IgD-negative memory B cell (primary cell): ENCODE measurements around the gene TNFSF13B. TPM values are rescaled to one million over a fixed set of nuclear protein-coding genes. Genes with fewer than 3 reads are reported as not detected.

Source experiments
- H3K27ac Mint-ChIP-seq, 3 donors: one replicate each; pipeline ENCODE4 v1.8.0; 2020 to 2022; ENCODE audit warnings: mild to moderate bottlenecking in 3 of 3, mixed read lengths in 3 of 3, moderate library complexity in 1 of 3
- H3K27me3 Mint-ChIP-seq: one replicate; pipeline ENCODE4 v1.8.0; 2021; ENCODE audit warnings: mixed read lengths
- H3K36me3 Mint-ChIP-seq: one replicate; pipeline ENCODE4 v1.8.0; 2020; ENCODE audit warnings: mild to moderate bottlenecking, mixed read lengths
- H3K4me1 Mint-ChIP-seq, 3 donors: one replicate each; pipeline ENCODE4 v1.8.0; 2020 to 2022; ENCODE audit warnings: mixed read lengths in 3 of 3, mild to moderate bottlenecking in 1 of 3
- H3K4me3 Mint-ChIP-seq, 4 donors: one replicate each; pipeline ENCODE4 v1.8.0; 2020 to 2022; ENCODE audit warnings: mild to moderate bottlenecking in 4 of 4, mixed read lengths in 4 of 4, moderate library complexity in 3 of 4
- H3K9me3 Mint-ChIP-seq, 3 donors: one replicate each; pipeline ENCODE4 v1.8.0; 2020 to 2021; ENCODE audit warnings: mixed read lengths in 3 of 3, mild to moderate bottlenecking in 1 of 3
- polyA plus RNA-seq: library from polyadenylated mRNA; unstranded; fragments of 300-500 nt; fragmentation: Illumina TruSeq; gene quantifications from one replicate; pipeline ENCODE4 v1.2.3, GENCODE V29; 2021

Gene TNFSF13B
- polyA plus RNA-seq, 1 donor from 2014 or later, result 7.2 TPM

- H3K4me1 Mint-ChIP-seq, result peaks cover 0 to 4% (median 0%) of the 10 kb centered on the region in 3 donors
- H3K27ac Mint-ChIP-seq, result no peak overlapping the region
- H3K4me3 Mint-ChIP-seq, result no peak overlapping the region
- no peaks in the 10 kb centered on the region for H3K9me3 Mint-ChIP-seq
- no peaks in the 10 kb centered on the region for H3K36me3 Mint-ChIP-seq
- peaks cover 12% of the 10 kb centered on the region for H3K27me3 Mint-ChIP-seq
Observed at GRCh38 chr13:108349269-108349668, 79.8 kb downstream of the TNFSF13B start.

GRCh38 chr13:108350579-108350978, 81.1 kb downstream of the TNFSF13B start:
- Mint-ChIP-seq H3K27me3 (peaks cover 18% of the 10 kb centered on the region), H3K36me3 (no peaks in the 10 kb centered on the region), H3K4me3 (no peak overlapping the region), H3K27ac (no peak overlapping the region), H3K4me1 (peaks cover 0 to 4% (median 0%) of the 10 kb centered on the region in 3 donors), H3K9me3 (peaks cover 0 to 2% (median 0%) of the 10 kb centered on the region in 3 donors)

GRCh38 chr13:108352599-108352998, 83.1 kb downstream of the TNFSF13B start:
- Mint-ChIP-seq H3K36me3 (no peaks in the 10 kb centered on the region), H3K27me3 (peaks cover 18% of the 10 kb centered on the region), H3K4me1 (no peaks in the 10 kb centered on the region), H3K9me3 (peaks cover 0 to 2% (median 0%) of the 10 kb centered on the region in 3 donors), H3K27ac (no peak overlapping the region), H3K4me3 (no peak overlapping the region)

GRCh38 chr13:108357228-108357627, 87.7 kb downstream of the TNFSF13B start:
- peaks cover 0 to 2% (median 0%) of the 10 kb centered on the region in 3 donors for H3K9me3 Mint-ChIP-seq
- H3K4me1 Mint-ChIP-seq, result no peaks in the 10 kb centered on the region
- peaks cover 7% of the 10 kb centered on the region for H3K27me3 Mint-ChIP-seq
- no peaks in the 10 kb centered on the region for H3K36me3 Mint-ChIP-seq
- H3K4me3 Mint-ChIP-seq, result no peak overlapping the region
- no peak overlapping the region for H3K27ac Mint-ChIP-seq

Other genes starting within 250 kb of the TNFSF13B start
- 9.1 TPM for gene LIG4, start 54.2 kb upstream of the TNFSF13B start, polyA plus RNA-seq
- 10.0 TPM for gene ABHD13, start 51.3 kb upstream of the TNFSF13B start, polyA plus RNA-seq